GM19395 (cell line): ENCODE data around the gene NUDCD3.
A peak's percentile ranks its signal among the peaks of the same experiment; 100 is the strongest.
"Not testable (repeated sequence)": the region's sequence is repeated elsewhere in the genome, so short reads cannot be mapped to it uniquely, and the experiment has no call there.

Source experiments
- ATAC-seq: cut with Tn5 transposase; IDR thresholded peaks from one replicate; pipeline ENCODE4 v1.9.1; 2021; ENCODE audit warnings: mild to moderate bottlenecking, moderate library complexity; ENCODE audit not compliant: unreplicated experiment

NUDCD3 gene

DNA sequence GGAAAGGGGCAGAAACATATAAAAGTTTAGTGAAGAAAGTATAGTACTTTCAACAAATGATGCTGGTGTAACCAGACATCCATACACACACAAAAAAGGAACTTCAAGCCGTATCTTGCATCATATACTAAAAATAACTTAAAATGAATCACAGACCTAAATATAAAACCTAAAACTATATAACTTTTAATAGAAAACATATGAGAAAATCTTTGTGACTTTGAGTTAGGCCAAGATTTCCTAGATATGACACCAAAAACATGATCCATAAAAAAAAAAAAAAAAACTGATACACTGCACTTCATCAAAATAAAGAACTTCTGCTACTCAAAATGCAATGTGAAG is 40.9 kb downstream of the NUDCD3 start:
- no peak for ATAC-seq

DNA sequence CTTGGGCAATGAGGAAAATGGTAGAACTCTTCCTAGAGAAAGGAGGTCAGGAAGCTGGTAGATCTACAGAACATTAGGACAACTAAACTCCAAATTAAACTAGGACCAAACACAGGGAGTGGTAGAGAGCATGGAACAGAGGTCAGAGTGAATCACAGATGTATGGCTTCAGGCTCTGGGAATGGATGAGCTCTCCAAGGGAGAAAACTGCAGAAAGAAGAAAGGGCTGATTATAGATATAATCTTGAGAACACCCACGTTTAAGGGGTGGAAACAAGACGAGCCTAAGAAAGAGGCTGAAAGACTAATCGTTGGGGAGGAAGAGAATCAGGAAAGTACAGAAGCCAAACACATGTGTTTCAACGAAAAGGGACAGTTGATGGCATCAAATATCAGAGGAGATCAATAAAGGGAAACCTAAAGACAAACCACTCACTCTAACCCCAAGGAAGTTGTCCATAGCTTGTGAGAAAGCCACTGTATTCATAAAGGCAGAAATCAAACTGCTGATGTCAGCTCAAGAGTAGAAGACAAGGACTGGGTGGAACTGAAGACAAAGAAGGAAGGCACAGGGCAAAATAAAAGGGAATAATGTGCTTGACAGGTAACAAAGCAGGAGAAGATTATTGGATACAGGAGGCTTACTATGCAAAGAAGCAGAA is 41.4 kb downstream of the NUDCD3 start:
- no peak for ATAC-seq

DNA sequence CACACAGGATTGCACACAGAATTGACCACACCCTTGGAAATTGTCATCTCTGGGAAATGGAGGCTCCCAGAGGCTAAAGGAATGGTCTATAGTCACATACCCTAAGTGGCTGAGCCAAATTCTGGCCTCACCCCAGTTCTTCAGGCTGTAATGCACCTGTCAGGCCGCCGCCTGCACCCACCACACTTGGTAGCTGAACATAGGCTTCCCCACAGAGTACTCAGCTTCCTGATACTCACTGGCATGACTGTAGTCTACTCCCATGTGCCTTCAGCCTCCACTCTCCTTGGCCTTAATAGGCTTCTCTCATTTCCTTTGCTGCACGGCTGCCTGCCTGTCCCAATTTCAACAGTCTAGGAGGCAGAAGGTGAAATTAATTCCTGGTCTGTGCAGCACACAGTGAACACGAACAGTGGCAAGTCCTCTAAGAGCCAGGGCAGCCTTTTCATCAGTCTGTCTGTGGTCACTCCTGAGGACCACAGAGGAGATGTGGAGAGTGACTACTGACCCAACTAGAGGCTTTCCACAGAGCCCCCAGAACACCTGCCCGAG is 42.5 kb downstream of the NUDCD3 start:
- no peak for ATAC-seq

DNA sequence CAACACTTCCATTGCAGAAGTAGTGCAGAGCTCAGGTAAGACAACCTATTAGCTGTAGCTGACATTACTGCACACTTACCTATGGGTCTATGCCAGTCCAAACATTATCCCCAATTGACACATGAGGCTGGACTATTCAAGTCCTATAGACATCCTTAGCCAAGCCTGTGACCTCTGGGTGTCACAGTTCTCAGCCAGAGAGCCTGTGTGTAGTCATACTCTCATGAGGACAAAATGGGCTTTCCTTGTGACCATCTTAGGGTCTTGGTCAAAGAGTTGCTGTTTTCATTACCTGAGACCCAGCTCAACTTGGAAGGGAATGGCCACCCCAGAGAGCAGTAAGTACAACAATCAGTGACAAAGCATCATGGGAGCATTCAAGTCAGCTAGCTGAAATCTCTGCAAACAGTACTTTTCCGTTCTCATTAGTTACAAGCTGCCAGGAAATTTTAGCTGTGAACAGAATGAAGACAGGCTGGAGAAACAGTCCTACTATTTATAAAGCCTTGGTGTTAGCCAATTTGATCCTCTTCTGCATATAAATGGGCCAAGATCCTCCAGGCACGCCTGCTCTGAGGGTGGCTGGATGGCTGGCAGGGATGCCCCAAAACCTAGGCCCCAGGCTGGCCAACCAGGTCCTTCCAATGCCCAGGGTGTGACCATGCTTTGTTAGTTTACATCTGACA is 44.3 kb downstream of the NUDCD3 start:
- no peak for ATAC-seq

DNA sequence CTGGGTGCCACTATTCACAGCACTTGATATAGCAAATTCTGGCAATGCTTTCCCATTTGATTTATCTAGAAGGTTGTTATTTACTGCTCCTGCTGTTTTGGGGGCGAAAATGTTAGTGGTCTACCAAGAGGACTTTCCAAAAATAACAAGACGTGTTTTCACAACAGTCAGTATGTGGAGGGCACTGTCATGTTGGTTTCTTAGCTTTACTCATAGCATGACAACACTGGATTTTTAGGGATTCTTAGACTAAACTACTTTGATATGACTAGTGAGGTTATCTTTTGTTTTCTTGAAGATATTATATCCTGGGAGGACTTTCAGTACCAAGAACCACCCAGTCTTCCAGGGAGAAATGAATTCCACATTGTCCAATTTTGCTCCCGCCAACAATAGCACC is 49.4 kb downstream of the NUDCD3 start:
- ATAC-seq, result no peak

DNA sequence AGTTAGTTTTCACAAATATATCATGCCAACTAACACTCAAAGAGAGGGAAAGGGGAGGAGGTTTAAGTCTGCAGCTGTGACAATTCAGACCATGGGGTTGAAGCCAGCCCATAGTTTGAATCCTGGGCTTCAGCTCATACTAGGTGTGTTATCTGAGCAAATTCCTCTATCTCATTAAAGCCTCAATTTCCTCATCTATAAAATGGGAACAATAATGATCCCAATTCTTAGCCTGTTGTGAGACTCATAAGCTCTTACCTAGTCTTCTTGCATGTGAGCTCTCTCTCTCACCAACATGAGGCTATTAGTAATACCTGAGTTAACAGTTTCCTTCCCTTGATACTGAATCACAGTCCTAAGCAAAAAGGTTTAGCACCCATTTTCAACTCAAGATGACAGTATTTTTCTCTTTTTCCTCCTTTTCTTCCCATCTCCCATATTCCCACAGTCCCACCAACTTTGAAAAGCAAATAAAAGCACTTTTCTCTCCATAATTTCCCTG is 49.8 kb downstream of the NUDCD3 start:
- ATAC-seq, result no peak

DNA sequence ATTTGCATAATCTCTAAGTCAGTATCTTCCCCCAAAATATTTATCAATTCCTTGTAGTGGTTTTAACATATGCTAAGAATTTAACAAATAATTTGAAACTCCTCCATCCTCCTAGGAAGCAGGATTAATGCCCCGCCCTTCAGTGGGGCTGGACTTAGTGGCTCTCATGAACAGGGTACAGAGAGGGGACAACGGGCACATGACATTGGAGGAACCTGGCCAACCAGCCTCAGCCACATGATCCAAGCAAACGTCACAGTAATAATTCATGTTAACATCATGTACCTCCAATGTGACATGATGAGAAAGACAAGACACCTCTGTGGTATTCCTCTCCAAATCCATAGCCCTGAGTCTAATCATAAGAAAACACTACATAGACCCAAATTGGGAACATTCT is 50.5 kb downstream of the NUDCD3 start:
- no peak for ATAC-seq

DNA sequence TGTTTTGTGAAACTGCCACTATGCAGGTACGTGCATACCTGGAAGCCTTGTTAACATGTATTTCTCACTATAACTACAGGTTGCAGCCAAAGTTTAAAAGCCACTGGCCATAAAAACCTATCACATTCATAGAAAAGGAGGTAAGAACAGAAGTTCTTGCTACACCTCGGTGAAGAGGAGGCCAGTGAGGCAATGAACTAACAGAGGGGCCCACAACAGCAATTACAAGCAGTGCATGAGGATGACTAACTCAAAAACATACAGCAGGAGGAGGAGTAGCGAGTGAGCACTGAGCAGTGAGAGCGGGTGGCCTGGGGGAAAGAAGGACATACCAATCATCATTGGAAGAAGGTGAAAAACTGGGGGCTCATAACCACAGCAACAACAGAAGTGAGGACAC is 51.6 kb downstream of the NUDCD3 start:
- no peak for ATAC-seq

DNA sequence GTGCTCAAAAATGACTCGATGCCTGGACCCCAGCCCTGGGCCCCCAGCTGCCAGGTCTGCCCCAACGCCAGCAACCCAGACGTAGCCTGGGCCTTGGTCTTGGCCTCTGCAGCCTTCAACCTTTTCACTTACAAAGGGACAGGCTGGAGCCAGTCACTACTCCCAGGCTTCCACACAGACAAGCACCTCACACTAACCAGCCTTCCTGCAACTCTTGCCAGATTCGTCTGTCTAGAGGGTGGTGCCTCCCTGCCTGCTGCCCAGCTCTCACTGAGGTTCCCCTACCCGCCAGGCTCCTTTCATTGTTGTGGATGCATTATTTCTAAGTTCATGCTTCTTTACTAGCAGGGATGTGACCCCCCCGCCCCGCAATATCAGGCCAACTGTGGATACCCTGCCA is 56.3 kb downstream of the NUDCD3 start:
- no peak for ATAC-seq

DNA sequence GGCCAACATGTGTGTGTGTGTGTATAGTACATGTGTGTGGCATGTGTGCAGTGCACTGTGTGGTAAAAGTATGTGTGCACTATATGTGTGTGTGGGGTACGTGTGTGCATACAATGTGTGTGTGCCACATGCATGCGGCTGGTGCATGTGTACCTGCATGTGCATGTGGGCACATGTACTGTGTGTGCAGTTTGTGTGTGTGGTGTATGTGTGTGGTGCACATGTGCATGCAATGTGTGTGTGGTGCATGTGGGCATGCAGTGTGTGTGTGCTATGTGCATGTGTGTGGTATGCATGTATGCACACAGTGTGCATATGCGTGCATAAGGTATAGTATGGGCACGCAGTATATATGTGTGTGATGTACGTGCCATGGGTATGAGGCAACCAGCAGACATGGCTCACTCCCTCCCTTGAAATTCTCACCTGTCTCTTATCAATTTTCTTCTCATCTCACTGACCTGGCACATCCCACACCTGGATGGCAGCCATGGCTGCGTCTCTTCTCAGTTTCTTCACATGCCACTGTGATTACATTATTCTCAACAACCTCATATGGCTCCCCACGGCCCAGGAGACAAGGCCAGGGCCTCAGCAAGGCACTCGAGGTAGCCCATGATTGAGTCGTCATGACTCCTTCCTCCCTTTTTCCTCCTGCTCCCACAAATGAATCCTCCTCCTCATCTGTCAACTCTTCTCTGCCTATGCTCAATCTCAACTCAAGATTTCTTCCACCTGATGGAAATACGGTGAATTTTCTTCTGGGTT is 57.0 kb downstream of the NUDCD3 start:
- no peak for ATAC-seq

DNA sequence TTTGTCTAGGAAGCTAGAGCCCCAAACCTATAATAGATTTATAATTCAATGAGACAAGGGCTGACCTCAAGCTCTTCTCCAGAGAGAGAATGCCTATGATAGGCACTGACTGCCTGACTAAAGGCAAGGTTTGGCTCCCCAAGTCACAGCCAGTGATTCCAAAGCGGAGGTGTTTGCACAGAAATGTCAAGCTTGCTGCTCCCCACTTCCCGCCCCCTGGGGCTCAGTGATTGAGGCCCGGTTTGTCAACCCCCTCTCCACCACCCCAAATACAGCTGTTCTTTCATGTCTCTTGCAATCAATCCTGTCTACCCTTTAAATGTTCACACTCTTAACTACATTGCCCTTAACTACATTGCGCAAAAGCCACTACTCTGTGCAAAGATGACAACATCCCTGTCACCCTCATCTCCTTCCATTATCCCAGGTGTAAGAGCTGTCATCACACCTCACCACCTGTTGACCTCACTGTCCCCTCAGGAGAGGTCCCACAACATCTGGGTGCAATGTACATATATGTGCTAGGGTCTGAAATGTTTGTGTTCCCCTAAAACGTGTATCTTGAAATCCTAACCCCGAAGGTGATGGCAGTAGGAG is 58.0 kb downstream of the NUDCD3 start:
- ATAC-seq, result no peak

DNA sequence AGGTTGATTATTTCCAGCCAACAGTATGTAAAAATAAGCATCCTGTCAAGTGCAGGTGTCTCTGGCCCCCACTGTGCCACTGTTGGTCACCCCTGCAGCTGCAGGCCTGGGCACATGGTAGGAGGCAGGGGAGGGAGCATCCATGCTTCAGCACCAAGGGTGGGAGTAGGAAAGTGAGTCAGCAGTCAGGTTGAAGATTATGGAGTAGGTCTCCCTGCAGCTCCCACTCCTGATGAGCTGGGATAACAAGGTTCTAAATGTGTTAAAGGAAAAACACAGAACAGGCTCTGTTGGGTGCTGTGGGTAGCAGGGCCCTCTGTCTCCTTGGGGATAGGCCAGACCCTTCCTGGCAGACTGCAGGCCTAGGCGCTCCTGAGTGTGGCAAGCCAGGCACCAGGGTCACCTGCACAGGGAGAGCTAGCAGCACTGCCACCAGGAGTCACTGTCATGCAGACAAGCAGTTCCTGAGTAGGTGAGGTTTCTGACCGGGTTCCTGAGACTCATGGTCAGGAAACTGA is 59.3 kb downstream of the NUDCD3 start:
- peak; percentile 46 for ATAC-seq

DNA sequence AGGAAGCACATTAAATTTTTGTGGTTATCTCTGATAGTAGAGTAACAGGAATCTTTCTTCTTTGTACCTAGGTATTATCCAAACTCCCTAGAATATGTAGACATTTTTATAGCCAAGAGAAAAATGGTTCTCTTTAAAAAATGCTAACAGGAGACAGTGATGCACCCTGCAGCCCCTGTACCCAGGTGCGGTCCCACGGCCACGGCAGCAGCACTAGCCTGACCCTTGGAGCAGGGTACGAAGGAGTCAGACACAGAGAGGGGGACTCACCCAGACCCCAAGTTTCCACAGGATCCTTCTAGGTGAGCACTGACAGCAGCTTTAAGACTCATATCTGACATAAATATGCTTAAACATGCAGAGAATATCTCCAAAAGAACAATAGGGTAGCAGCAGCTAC is 60.4 kb downstream of the NUDCD3 start:
- ATAC-seq, result no peak

DNA sequence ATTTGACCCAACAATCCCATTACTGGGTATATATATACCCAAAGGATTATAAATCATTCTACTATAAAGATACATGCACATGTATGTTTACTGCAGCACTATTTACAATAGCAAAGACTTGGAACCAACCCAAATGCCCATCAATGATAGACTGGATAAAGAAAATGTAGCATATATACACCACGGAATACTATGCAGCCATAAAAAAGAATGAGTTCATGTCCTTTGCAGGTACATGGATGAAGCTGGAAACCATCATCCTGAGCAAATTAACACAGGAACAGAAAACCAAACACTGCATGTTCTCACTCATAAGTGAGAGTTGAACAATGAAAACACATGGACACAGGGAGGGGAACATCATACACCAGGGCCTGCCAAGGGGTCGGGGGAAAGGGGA is 65.7 kb downstream of the NUDCD3 start:
- not testable (repeated sequence) for ATAC-seq

DNA sequence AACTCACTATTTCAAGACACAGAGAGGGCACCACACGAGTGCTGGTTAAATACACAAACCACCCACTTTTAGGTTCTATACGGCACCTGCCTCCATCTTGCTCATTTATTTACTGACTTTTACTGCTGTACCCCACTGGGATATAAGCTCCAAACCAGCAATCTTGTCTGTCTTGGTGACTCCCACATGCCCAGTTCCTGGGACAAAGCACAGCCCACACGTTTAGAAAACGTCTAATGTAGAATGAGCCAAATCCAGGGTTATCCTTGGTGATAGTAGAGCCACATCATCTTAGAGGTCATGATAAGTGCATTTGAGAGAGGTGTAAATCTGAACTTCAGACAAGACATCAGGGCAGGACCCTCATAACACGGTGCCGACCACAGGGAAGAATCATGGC is 73.5 kb downstream of the NUDCD3 start:
- ATAC-seq, result no peak

DNA sequence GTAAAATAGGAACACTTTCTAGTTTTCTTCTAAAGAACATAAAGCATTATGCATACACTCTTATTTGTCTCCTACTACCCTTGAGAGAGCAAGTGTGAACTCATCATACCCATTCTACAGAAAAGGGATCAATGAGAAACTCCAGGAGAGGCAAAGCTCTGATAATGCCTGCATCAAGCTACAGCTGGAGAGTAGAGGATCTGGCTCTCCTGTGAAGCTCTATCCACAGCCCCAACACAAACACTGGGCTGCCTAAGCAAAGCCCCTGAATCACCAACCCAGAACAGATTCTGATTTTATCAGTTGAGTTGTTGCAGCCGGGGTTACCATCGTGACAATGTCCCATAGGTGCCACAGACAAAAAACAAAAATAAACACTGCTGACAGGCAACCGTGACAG is 74.9 kb downstream of the NUDCD3 start:
- ATAC-seq, result no peak

DNA sequence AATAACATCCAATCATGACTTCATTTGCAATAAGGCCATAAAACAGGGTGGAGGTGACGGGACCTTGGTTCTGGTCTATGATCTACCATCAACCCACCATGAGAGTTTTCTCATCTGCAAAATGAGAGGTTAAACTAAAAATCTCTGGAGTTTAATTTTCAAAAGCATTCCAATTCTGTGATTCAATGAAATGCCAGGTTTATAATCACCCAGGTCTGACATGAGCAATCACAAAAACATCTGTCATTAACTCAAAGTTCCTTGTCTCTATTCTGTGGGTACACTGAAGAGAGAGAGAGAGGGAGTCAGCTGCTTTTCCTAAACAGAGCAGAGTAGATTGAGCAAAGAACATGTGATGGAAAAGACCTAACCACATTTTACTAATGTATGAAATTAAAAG is 75.4 kb downstream of the NUDCD3 start:
- no peak for ATAC-seq

DNA sequence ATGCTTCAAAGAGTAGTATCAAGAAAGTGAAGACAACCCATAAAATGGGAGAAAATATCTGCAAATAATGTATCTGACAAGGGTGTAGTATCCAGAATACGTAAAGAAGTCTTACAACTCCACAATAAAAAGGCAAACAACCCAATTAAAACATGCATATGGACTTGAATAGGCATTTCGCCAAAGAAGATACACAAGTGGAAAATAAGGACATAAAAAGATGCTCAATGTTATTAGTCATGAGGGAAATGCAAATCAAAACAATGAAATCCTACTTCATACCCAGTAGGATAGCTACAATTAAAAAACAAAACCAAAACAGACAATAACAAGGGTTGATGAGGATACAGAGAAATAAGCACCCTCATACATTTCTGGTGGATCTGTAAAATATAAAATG is 79.2 kb downstream of the NUDCD3 start:
- no peak for ATAC-seq

DNA sequence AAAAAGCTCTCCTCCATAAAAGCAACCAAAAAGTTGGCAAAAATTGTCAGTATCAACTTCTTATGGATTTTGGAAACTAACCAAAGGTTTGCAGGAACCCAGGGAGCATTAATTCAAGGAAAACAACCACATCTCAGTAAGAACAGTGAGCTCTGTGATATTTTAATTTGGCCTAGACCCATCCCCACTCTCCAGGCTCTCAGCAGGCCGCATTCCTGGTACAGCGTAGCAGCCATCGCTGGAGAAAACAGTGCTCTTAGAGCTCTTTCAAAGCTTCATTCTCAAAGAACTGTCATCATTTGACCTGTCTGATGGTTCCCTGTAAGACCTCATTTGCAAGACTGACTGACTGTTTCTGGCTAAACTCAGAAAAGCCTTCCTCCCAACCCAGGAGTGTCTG is 81.9 kb downstream of the NUDCD3 start:
- ATAC-seq, result no peak

DNA sequence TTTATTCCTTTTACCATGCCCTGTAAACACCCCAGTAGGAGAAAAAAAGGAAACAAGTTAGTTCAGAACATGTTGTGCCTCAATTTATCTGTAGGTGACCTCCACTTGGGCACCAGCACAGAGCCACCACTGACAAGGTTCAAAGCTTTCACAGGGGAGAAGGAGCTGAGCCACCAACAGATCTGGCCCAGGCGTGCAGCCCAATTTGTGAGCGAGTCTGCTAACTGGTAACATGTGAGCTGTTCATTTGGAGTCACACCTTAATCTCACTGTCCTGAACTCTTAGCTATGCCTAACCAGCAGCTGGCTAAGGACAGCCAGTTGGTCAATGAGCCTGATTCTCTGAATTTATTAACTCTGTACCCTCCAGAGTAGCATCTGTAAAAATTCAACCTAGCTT is 86.7 kb downstream of the NUDCD3 start:
- ATAC-seq, result no peak

DNA sequence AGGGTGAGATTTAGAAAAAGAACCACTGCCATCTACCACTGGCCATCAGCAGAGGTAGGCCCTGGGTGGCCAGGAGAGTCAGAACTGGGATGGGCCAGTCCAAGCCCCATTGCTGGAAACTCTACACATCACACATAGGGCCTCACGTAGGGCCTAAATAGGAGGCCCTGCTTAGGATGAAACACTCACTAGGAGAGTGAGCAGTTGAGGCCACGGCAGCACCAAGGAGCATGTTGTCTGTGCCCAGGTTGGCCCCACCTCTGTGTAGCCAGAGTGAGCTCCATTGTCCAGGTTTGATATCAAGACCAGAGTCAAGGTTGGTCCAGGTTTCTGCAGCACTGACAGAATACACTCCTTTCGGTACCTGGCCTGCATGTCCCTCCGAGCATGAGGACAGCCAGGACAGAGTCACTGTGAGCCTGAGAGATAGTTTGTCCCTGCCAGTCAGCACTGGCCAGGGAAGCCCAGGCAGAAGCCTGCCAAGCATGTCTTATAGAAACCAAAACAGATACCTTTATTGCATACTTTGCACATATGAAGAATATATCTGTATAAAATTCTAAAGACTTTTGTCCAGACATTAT is 87.2 kb downstream of the NUDCD3 start:
- ATAC-seq, result no peak
